ENCODE results near the gene DNAJB5.

DNA sequence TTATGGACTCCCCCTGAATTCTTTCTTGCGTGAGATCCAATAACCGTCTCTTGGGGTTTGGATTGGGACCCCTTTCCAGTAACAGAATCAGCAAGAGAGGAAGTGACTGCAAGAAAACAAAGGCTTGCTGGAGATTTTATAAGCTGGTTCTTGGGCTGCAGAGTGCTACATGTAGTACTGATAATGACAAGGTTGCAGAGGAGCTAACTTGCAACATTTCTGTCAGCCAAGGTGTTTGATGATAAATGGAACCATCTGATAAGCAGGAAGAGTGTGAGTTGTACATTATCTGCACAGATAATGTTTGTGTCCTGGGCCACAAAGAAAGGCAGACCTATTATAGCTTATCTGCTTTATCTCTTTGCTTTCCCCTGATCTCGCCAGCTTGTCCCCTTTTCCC, 37.1 kb downstream of the DNAJB5 start:
- TF ChIP-seq, protein P1, sequence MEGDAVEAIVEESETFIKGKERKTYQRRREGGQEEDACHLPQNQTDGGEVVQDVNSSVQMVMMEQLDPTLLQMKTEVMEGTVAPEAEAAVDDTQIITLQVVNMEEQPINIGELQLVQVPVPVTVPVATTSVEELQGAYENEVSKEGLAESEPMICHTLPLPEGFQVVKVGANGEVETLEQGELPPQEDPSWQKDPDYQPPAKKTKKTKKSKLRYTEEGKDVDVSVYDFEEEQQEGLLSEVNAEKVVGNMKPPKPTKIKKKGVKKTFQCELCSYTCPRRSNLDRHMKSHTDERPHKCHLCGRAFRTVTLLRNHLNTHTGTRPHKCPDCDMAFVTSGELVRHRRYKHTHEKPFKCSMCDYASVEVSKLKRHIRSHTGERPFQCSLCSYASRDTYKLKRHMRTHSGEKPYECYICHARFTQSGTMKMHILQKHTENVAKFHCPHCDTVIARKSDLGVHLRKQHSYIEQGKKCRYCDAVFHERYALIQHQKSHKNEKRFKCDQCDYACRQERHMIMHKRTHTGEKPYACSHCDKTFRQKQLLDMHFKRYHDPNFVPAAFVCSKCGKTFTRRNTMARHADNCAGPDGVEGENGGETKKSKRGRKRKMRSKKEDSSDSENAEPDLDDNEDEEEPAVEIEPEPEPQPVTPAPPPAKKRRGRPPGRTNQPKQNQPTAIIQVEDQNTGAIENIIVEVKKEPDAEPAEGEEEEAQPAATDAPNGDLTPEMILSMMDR (IDR thresholded peaks at IDR 0.05 in 2 of 3, conservative IDR thresholded peaks at IDR 0.05 in 1 of 3; ENCODE audit: insufficient read depth in 2 of 3, low read depth in 1 of 3, low read length in 3 of 3), result no peak
- no peak for TF ChIP-seq ZNF57 (CRISPR knock-in tag; IDR thresholded peaks at IDR 0.05)
- TF ChIP-seq POLR2A (conservative IDR thresholded peaks at IDR 0.05), result no peak
- TF ChIP-seq ZKSCAN1 (IDR thresholded peaks at IDR 0.05; ENCODE audit: low read depth, low read length), result no peak
- no peak for TF ChIP-seq HDAC6 (IDR thresholded peaks at IDR 0.05; ENCODE audit: low read depth, low read length)
- TF ChIP-seq FOXM1 (IDR thresholded peaks at IDR 0.05; ENCODE audit: low read depth), result no peak
- TF ChIP-seq FOXM1 (CRISPR knock-in tag; IDR thresholded peaks at IDR 0.05; ENCODE audit: low read depth), result no peak
- TF ChIP-seq RB1 (IDR thresholded peaks at IDR 0.05; ENCODE audit: low read depth), result no peak
- no peak for TF ChIP-seq CBX3 (IDR thresholded peaks at IDR 0.05; ENCODE audit: borderline replicate concordance in 1 of 2, low read length in 2 of 2)
- no peak for TF ChIP-seq ETS2 (tag; IDR thresholded peaks at IDR 0.05; ENCODE audit: borderline replicate concordance, poor library complexity, severe bottlenecking)
- no peak for TF ChIP-seq POLR2AphosphoS5 (IDR thresholded peaks at IDR 0.05; ENCODE audit: control insufficient read depth, insufficient read depth, low read depth, low read length)
